ENCODE data around the gene SDR9C7. TPM values are rescaled to one million over a fixed set of nuclear protein-coding genes. Genes with fewer than 3 reads are reported as not detected.

Gene SDR9C7
- total RNA-seq, 3 donors from 2014 or later (not counting 1 experiment from before 2014, with no cell fraction given): 0.20 TPM; not detected in 2

DNA sequence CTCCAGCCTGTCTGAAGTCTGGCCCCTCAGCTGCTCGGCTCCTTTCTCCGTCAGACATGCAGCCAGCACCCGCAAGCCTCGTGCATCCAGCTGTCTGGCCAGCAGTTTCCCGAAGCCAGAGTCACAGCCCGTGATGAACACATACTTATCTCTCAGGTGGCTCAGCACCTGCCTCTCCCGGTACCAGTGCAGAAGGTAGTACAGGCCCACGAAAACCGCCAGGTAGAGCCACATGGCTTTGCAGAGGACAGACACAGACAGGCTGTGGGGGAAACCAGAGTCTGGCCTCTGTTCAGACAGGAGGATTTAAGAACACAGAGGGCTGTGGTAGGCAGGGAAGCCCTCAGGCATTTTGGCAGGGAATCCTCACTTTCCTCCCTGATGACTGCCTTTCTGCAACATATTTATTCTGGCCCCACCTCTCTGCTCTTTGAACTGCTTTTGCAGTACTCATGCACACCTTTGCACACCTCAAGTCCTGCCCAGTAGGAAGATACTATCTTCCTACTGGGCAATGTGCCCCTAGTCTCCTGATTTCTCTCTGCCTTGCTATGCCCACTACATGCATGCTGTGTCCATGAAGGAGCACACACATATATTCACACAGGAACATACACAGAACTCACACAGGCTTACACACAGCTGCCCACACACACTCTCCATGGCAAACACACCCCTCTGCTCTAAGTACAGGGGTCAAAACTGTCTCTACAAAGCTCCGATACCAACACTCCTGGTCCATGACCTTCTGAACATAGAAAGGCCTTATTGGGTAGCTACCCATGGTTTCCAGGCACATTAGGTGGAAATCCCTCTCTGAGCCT is 23.2 kb upstream of the SDR9C7 start, which contains the start of gene RDH16:
RDH16 (minus strand) TSS at position 380 of the 824 bp plus-strand sequence; CDS start at position 234, 146 bp downstream.
- no peak within 1 kb of the TSS for H3K4me3 Mint-ChIP-seq
- no peaks in the 10 kb centered on the region for H3K36me3 Mint-ChIP-seq
- peaks cover 0 to 12% of the 10 kb centered on the region in 2 donors for H3K27me3 Mint-ChIP-seq (ENCODE audit: low read depth in 2 of 2)
- Histone ChIP-seq H3K27ac (ENCODE audit: low read length) (no peak within 1 kb of the TSS), H3K9me3 (ENCODE audit: control insufficient read depth, insufficient read depth, low read length) (peaks cover 7% of the 10 kb centered on the region), H3K4me3 (ENCODE audit: low read length) (no peak within 1 kb of the TSS), H3K27me3 (ENCODE audit: control insufficient read depth, insufficient read depth, low read length) (no peaks in the 10 kb centered on the region), H3K4me1 (ENCODE audit: control insufficient read depth, insufficient read depth, low read length) (no peaks in the 10 kb centered on the region), H3K36me3 (ENCODE audit: control insufficient read depth, insufficient read depth, low read length) (no peaks in the 10 kb centered on the region)
- no peak within 1 kb of the TSS for H3K27ac Mint-ChIP-seq
- H3K9me3 Mint-ChIP-seq: no peaks in the 10 kb centered on the region
- ATAC-seq (no peak), DNase-seq (no peak)
- intact Hi-C loops (cut with micrococcal nuclease): no loop called here
- H3K4me1 Mint-ChIP-seq: no peaks in the 10 kb centered on the region
- WGBS (ENCODE audit: insufficient coverage): 94% methylated on average over 10 of the region's 10 CpGs
- TF ChIP-seq CTCF (IDR thresholded peaks at IDR 0.05): no peak

DNA sequence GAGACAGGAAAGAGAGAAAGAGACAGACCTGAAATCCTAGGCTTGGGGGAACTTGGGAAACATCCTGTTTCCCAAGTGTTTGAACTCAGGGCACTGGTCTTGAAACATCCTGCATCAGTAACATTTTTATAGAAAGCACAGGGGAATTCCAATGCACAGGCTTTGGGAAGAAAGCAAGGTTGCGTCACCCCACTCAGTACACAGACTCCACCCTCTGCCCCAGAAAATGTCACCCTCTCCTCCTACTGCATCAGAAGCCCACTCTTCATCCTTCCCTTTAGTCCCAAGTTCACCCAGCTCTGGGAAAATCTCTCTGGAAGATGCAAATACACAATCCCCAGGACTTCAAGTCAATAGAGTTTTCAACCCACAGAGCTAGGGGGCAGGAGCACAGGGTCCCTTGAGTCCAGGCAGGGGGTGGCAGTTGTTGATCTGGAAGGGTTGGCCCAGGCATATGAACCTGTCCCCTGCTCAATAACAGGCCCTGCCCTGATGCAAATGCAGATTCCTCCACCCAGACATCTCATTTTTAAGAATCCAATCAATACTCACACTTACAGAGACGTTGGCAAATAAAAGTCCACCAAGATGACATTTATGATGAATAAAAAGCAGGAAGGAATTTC is 21.5 kb upstream of the SDR9C7 start:
- Mint-ChIP-seq H3K4me3 (no peak overlapping the region), H3K36me3 (no peaks in the 10 kb centered on the region), H3K27me3 (ENCODE audit: low read depth in 2 of 2) (peaks cover 0 to 8% of the 10 kb centered on the region in 2 donors), H3K4me1 (no peaks in the 10 kb centered on the region), H3K27ac (no peak overlapping the region), H3K9me3 (no peaks in the 10 kb centered on the region)
- Histone ChIP-seq H3K27ac (ENCODE audit: low read length) (no peak overlapping the region), H3K4me1 (ENCODE audit: control insufficient read depth, insufficient read depth, low read length) (no peaks in the 10 kb centered on the region), H3K36me3 (ENCODE audit: control insufficient read depth, insufficient read depth, low read length) (no peaks in the 10 kb centered on the region), H3K4me3 (ENCODE audit: low read length) (no peak overlapping the region), H3K9me3 (ENCODE audit: control insufficient read depth, insufficient read depth, low read length) (peaks cover 7% of the 10 kb centered on the region), H3K27me3 (ENCODE audit: control insufficient read depth, insufficient read depth, low read length) (no peaks in the 10 kb centered on the region)
- DNase-seq (no peak), ATAC-seq (no peak)
- TF ChIP-seq CTCF (IDR thresholded peaks at IDR 0.05): no peak
- intact Hi-C loops (cut with micrococcal nuclease): no loop called here
- WGBS (ENCODE audit: insufficient coverage): 96% methylated on average over 1 of the region's 2 CpGs

DNA sequence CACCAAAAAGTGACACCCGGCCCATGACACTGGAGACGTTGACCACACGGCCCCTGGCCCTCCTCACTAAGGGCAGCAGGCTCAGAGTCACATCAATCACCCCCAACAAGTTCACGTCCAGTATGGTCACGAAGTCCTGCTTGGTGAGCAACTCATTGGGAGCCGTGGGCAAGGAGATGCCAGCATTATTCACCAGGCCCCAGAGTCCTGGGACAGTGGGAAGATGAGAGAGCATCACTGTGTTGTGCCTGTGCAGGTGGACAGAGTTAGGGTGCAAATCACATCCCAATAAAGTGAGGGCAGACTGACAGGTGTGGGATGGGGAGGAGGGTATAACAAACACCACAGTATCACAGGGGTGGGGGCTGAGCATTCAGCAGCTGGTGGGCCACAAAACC is 20.7 kb upstream of the SDR9C7 start:
- Histone ChIP-seq H3K27ac (ENCODE audit: low read length) (no peak overlapping the region), H3K36me3 (ENCODE audit: control insufficient read depth, insufficient read depth, low read length) (no peaks in the 10 kb centered on the region), H3K27me3 (ENCODE audit: control insufficient read depth, insufficient read depth, low read length) (no peaks in the 10 kb centered on the region), H3K4me1 (ENCODE audit: control insufficient read depth, insufficient read depth, low read length) (no peaks in the 10 kb centered on the region), H3K9me3 (ENCODE audit: control insufficient read depth, insufficient read depth, low read length) (peaks cover 7% of the 10 kb centered on the region), H3K4me3 (ENCODE audit: low read length) (no peak overlapping the region)
- intact Hi-C loops (cut with micrococcal nuclease): no loop called here
- DNase-seq: no peak
- Mint-ChIP-seq H3K27ac (no peak overlapping the region), H3K4me3 (no peak overlapping the region), H3K4me1 (no peaks in the 10 kb centered on the region), H3K36me3 (no peaks in the 10 kb centered on the region), H3K9me3 (no peaks in the 10 kb centered on the region), H3K27me3 (ENCODE audit: low read depth in 2 of 2) (peaks cover 0 to 8% of the 10 kb centered on the region in 2 donors)
- 84% methylated on average over 6 of the region's 6 CpGs for WGBS (ENCODE audit: insufficient coverage)
- TF ChIP-seq CTCF (IDR thresholded peaks at IDR 0.05): no peak
- ATAC-seq: no peak
